Stimulated activated CD8-positive, alpha-beta memory T cell treated with anti-CD3 and anti-CD28 coated beads, Interleukin-15, amount 100 ng/mL, for 48 hours (primary cell): ENCODE results near the gene GABRB2.

Experiments used
- DNase-seq, 2 donors: peaks; one replicate each; pipeline ENCODE4 v3.0.0-alpha.2; 2020; ENCODE audit warnings: low read depth in 2 of 2

Gene GABRB2

DNA sequence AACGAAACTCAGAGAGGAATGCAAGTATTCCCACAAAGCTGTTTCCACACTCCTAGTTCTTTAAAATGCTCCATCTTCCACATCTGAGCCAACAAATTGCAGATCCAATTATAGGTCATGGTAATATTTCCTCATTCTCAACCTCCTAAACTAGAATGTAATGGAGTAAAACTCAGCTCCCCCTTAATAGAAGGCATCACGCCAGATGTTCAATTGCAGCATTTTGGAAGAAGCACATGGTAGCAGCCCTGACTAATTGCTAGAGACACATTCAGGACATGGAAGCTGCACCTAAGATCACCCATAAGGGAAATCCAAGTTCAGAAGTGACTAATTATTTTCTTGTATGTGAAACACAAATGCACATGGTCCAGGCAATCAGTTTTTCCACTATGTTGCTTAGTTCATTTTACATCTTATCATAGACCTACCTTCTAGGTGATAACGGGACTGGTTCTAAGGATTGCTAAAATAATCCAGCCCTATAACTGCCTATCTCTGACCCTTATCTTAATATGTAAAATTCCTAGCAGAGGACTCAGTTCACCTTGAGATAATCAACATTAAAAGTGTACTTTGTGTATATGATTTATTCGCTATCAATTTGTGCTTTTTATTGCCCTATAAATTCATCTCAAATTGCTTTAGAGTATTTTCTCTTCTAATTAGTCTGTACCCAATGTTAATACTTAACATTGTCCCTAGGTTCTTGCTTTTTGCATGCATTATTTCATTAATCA, 75.1 kb downstream of the GABRB2 start:
- DNase-seq = no peak

GRCh38 chr5:161467703-161468102, 78.8 kb downstream of the GABRB2 start:
- DNase-seq = no peak

GRCh38 chr5:161460741-161461140, 85.8 kb downstream of the GABRB2 start:
- no peak for DNase-seq

DNA sequence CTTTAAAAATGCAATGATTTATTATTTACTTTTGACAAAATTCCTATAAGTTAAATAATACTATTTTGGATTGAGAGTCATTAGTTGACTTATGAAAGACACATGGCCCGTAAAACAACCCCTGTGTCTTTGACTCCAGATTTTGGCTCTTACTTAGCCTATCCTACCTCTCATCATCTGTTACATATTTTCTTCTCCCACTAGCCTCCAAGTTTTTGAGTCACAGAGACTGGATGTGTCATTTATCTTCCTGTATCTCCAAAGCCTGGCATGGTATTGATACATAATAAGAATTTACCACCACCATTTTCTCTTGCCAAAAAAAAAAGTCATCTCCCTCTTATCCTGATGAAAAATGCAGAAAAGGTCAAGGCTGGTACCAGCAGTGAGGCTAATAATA, 99.9 kb downstream of the GABRB2 start:
- DNase-seq = no peak

GRCh38 chr5:161442471-161442870, 104.1 kb downstream of the GABRB2 start:
- DNase-seq = no peak

DNA sequence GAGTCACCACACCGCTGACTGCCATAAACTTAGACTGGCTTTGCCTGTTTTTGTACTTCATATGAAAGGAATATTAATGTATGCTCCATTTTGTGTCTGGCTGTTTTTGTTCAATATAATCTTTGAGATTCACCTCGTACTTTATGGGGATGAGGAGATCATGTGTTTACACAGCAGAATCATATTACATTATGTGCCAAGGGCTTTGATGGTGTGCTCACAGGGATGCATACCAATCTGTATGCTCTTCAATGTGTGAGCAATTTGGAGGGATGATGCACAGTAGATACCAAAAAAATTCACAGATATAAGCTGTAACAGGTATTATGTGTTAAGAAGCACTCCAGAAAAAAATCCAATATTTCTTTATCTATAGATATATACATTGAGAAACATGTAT, 113.7 kb downstream of the GABRB2 start:
- DNase-seq = no peak

GRCh38 chr5:161431963-161432362, 114.6 kb downstream of the GABRB2 start:
- no peak for DNase-seq

- DNase-seq = no peak
Observed at GRCh38 chr5:161421067-161421466, 125.5 kb downstream of the GABRB2 start.

GRCh38 chr5:161420521-161420920, 126.0 kb downstream of the GABRB2 start:
- DNase-seq = no peak

GRCh38 chr5:161414896-161415295, 131.6 kb downstream of the GABRB2 start:
- DNase-seq = no peak

- no peak for DNase-seq
Observed at GRCh38 chr5:161414037-161414436, 132.5 kb downstream of the GABRB2 start.

DNA sequence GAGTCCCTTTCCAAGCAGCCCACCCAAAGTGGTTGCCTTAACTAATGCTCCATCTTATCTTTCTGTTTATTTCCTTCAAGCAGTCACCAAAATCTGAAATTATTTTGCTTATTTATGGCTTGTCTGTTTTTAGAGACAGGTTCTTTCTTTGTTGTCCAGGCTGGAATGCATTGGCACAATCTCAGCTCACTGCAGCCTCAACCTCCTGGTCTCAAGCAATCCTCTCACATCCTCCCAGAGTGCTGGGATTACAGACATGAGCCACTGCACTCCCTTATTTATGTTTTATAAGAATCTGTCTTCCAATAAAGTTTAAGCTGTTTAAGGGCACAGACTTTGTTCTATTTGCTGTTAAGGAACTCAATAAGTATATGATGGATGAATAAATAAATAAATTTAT, 133.7 kb downstream of the GABRB2 start:
- DNase-seq = no peak

DNA sequence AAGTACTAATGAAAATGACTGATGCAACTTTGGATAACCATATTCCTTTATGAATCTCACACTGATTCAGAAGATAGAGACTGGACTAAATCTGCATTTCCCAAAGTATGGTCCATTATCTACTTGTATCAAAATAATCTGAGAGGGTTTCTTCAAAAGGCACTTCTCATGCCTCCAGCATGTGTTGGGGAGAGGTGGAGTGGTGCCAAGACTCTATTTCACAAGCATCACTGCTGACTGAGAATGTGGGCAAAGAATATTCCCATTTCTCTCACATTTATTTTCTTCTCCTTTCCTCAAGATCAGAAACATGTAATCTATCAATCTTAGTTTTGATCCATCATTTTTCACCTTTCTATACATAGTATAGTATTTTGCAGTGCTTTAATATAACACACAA, 135.4 kb downstream of the GABRB2 start:
- DNase-seq = no peak

GRCh38 chr5:161410640-161411039, 135.9 kb downstream of the GABRB2 start:
- DNase-seq = no peak

DNA sequence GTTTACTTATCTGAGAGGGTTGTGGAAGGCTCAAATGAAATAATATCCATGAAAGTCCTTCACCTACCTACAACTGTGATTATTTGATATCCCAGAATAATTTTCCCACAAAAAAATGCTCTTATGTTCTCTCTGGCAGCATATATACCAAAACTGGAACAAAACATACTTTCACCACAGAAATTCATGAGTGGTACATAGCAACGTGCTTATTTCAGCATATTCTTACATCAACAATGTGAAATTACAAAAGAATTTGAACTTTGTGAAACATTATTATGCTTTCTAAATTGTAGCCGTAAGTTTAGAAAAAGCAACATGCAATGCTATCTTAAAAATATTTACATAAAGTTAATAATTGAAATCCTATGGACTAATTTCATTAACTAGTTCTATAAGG, 137.1 kb downstream of the GABRB2 start:
- no peak for DNase-seq

DNA sequence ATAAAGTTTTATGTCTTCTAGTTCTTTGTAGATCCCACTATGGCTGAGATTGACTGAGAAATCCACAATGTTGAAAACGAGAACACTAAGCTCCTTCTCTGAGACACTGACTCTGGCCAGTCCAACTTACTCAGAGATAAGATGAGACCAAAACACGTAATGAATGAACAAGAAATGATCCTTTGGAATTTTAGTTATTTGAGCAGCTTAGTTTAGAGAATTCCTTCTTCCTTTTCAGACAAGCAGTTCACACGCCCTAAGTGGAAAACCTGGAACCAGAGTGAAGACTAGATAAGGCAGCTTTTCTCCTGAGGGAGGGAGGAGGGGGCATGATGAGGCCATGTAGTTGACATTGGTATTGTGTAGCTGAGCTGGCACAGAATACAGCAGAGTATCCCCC, 139.6 kb downstream of the GABRB2 start:
- DNase-seq = no peak

DNA sequence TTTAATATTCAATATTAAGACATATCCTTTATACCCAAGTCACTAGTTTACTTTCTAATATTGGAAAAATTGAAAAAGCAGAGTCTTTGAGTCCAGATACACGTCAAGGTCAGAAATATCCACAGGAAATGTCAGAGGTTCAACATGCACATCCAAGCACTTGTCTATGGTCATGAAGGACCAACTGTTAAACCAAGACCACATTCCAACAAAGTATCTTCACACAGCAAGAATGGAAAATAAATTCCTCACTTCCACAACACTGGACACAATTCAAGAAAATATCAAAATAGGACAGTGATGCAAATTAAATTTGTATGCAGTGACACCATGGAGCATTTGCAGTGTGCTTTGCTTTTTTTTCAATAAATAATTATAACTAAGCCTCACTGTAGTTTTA, 142.5 kb downstream of the GABRB2 start:
- DNase-seq = no peak

GRCh38 chr5:161403121-161403520, 143.4 kb downstream of the GABRB2 start:
- DNase-seq = no peak

DNA sequence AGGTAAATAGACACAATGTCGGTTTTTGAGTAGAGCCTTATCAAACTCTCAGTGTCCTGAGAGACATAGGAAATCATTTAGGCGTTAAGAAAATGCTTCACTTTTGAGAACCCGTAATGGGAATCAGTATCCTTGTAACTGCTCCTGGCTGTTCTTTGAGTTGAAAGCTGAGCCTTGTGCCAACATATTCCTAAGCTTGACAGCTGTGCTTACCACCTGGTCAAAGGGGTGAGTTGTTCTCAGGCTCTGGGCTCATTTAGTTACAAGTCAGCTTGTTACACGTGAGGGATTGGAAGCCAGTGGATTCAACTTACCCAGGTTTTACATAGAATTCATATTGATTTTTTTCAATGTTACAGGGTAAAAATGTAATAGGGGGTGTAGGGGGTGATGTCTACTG, 145.9 kb downstream of the GABRB2 start:
- DNase-seq = no peak

DNA sequence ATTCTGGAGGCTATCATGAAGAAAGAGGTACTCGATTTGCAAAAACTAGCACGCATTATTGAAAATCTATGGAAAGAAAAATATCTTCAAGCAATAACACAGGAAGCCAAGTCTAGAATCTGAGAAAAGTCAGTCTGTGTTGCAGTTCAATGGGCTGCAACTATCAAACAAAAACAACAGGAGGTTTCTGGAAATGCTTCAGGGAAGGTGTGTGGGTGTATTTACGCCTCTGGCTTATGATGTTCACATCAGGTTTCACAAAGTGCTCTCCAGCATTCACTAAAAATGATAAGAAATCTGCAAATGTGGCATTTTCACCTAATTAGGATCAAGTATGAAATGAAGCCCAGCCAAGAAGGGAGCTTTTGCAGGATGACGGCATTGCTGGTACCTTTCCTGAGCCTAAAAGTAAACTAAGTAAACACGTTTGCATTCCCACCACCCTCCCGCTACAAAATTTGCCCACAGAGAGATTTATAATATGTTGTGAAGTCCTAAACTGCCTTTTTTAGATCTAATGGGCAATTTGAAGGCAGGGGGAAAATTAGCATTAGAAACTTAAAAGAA, 146.4 kb downstream of the GABRB2 start:
- DNase-seq = no peak

GRCh38 chr5:161397448-161397847, 149.1 kb downstream of the GABRB2 start:
- no peak for DNase-seq

- no peak for DNase-seq
Observed at GRCh38 chr5:161396171-161396570, 150.4 kb downstream of the GABRB2 start.

DNA sequence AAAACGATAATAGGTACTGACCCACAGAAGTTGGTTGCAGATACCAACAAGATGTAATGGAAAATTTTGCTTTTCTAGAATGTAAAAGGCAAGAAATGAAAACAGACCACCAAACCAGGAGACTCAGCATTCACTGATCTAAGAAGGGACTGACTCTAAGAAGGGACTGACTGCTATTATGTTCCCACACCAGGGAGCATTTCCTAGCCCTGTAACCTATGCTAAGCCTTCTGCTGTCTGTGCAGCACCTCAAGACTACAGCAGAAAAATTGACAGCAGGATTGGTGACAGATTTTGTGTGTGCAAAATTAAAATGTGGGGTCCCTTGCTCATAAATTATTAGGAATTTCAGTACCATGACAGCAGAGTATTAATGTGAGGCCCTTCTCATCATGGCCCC, 154.8 kb downstream of the GABRB2 start:
- DNase-seq = no peak

GRCh38 chr5:161391016-161391415, 155.5 kb downstream of the GABRB2 start:
- DNase-seq = no peak
